ENCODE measurements around the gene RBM11.
"Not testable (repeated sequence)": the region's sequence is repeated elsewhere in the genome, so short reads cannot be mapped to it uniquely, and the experiment has no call there.

RBM11 gene

GRCh38 chr21:14215971-14216641 lies at the start of gene RBM11:
Gene RBM11, plus strand, starts transcription at chr21:14216157. Its CDS starts 30 bp downstream, at chr21:14216187.
- peak; percentile 66 to 75 for DNase-seq

GRCh38 chr21:14166463-14167223 lies 49.3 kb upstream of the RBM11 start:
- not testable (repeated sequence) for DNase-seq

GRCh38 chr21:14206222-14206621 lies 9.7 kb upstream of the RBM11 start:
- no peak for DNase-seq

- no peak for DNase-seq
Measured at GRCh38 chr21:14210738-14211137, 5.2 kb upstream of the RBM11 start, which contains the start of gene LIPI. Gene LIPI, minus strand, starts transcription at chr21:14210955. Its CDS starts 110 bp downstream, at chr21:14210845.

GRCh38 chr21:14213164-14213563 lies 2.8 kb upstream of the RBM11 start:
- no peak for DNase-seq

GRCh38 chr21:14223365-14223764 lies 7.4 kb downstream of the RBM11 start:
- DNase-seq, result no peak

GRCh38 chr21:14229399-14229798 lies 13.4 kb downstream of the RBM11 start:
- DNase-seq, result no peak

- DNase-seq, result no peak
Measured at GRCh38 chr21:14235101-14235500, 19.1 kb downstream of the RBM11 start.

- no peak for DNase-seq
Measured at GRCh38 chr21:14236180-14236579, 20.2 kb downstream of the RBM11 start.

GRCh38 chr21:14239281-14239680 lies 23.3 kb downstream of the RBM11 start:
- peak; percentile 45 to 66 for DNase-seq

- no peak for DNase-seq
Measured at GRCh38 chr21:14241297-14241696, 25.3 kb downstream of the RBM11 start.

GRCh38 chr21:14243461-14243860 lies 27.5 kb downstream of the RBM11 start:
- DNase-seq, result no peak

- DNase-seq, result no peak
Measured at GRCh38 chr21:14243874-14244273, 27.9 kb downstream of the RBM11 start.

GRCh38 chr21:14244911-14245310 lies 29.0 kb downstream of the RBM11 start:
- DNase-seq, result peak in 1 of 2 experiments; percentile 10

GRCh38 chr21:14245711-14246110 lies 29.8 kb downstream of the RBM11 start:
- peak; percentile 13 to 39 for DNase-seq

GRCh38 chr21:14251336-14251735 lies 35.4 kb downstream of the RBM11 start:
- no peak for DNase-seq

GRCh38 chr21:14259747-14260146 lies 43.8 kb downstream of the RBM11 start:
- peak; percentile 67 to 78 for DNase-seq

- DNase-seq, result no peak
Measured at GRCh38 chr21:14260174-14260764, 44.3 kb downstream of the RBM11 start.

- no peak for DNase-seq
Measured at GRCh38 chr21:14262039-14262438, 46.1 kb downstream of the RBM11 start.

- no peak for DNase-seq
Measured at GRCh38 chr21:14263879-14264278, 47.9 kb downstream of the RBM11 start.

GRCh38 chr21:14265023-14265422 lies 49.1 kb downstream of the RBM11 start:
- no peak for DNase-seq

- DNase-seq, result no peak
Measured at GRCh38 chr21:14267076-14267475, 51.1 kb downstream of the RBM11 start.

GRCh38 chr21:14270631-14271030 lies 54.7 kb downstream of the RBM11 start:
- DNase-seq, result no peak

GRCh38 chr21:14271053-14271452 lies 55.1 kb downstream of the RBM11 start:
- no peak for DNase-seq
